Right ventricle myocardium inferior (tissue), 1 donor: ENCODE data around the gene GAB2. TPM values are rescaled to one million over a fixed set of nuclear protein-coding genes. Genes with fewer than 3 reads are reported as not detected.

Experiments used
- ATAC-seq: fragments of 200-7000 bp; cut with Tn5 transposase; one replicate; pipeline ENCODE4 v1.9.1; 2020; ENCODE audit warnings: mild to moderate bottlenecking, moderate library complexity
- DNase-seq: peaks from one replicate; pipeline ENCODE4 v3.0.0; 2021; ENCODE audit errors: missing footprints
- intact Hi-C: fragments of 100-400 bp; cut with DNase I; formaldehyde crosslinking; loops from one replicate; pipeline ENCODE4 v1.11.0; 2022
- total RNA-seq: library from RNA; stranded (reverse); fragmentation: NEBNext Ultra II Directional; extraction: Animal tissue kit (Norgen Biotek cat#: 25700); gene quantifications from one replicate; pipeline ENCODE4 v1.2.1, GENCODE V29; 2021
- donor health status: DM: no; HTN: yes; CAD: no; lungs with severe emphysema.

The GAB2 gene
- total RNA-seq, 1 donor from 2014 or later = 15.6 TPM

- ATAC-seq (no peak), DNase-seq (no peak)
- intact Hi-C loops = no loop called here
Observed at GRCh38 chr11:78210000-78210608, 207.5 kb downstream of the GAB2 start.

GRCh38 chr11:78209478-78209877 is 208.1 kb downstream of the GAB2 start:
- intact Hi-C loops = no loop called here
- DNase-seq (no peak), ATAC-seq (no peak)

- intact Hi-C loops = no loop called here
- no peak for ATAC-seq
- DNase-seq = no peak
Observed at GRCh38 chr11:78208257-78209165, 209.1 kb downstream of the GAB2 start.

- intact Hi-C loops = no loop called here
- DNase-seq (no peak), ATAC-seq (no peak)
Observed at GRCh38 chr11:78207532-78208256, 209.9 kb downstream of the GAB2 start.

- ATAC-seq = no peak
- DNase-seq = no peak
- intact Hi-C loops = no loop called here
Observed at GRCh38 chr11:78205691-78206090, 211.9 kb downstream of the GAB2 start.

- no peak for DNase-seq
- intact Hi-C loops = no loop called here
- no peak for ATAC-seq
Observed at GRCh38 chr11:78205256-78205655, 212.4 kb downstream of the GAB2 start.

- DNase-seq (no peak), ATAC-seq (no peak)
- intact Hi-C loops = no loop called here
Observed at GRCh38 chr11:78203184-78203583, 214.4 kb downstream of the GAB2 start.

- ATAC-seq = no peak
- intact Hi-C loops = no loop called here
Observed at GRCh38 chr11:78202733-78203167, 214.9 kb downstream of the GAB2 start.

GRCh38 chr11:78201096-78201818 is 216.4 kb downstream of the GAB2 start:
- no peak for ATAC-seq
- intact Hi-C loops = no loop called here
- DNase-seq = no peak

More at GRCh38 chr11:78202733-78203167, 214.9 kb downstream of the GAB2 start:
- DNase-seq = no peak

- DNase-seq = no peak
- intact Hi-C loops = no loop called here
- no peak for ATAC-seq
Observed at GRCh38 chr11:78200553-78200952, 217.1 kb downstream of the GAB2 start.

GRCh38 chr11:78200061-78200460 is 217.6 kb downstream of the GAB2 start:
- ATAC-seq (no peak), DNase-seq (peak; percentile 40)
- intact Hi-C loops = no loop called here

- DNase-seq (no peak), ATAC-seq (no peak)
- intact Hi-C loops = no loop called here
Observed at GRCh38 chr11:78199653-78200015, 218.0 kb downstream of the GAB2 start.

GRCh38 chr11:78199015-78199652 is 218.5 kb downstream of the GAB2 start:
- no peak for DNase-seq
- no peak for ATAC-seq
- intact Hi-C loops = no loop called here

- DNase-seq (no peak), ATAC-seq (no peak)
- intact Hi-C loops = no loop called here
Observed at GRCh38 chr11:78197816-78198215, 219.8 kb downstream of the GAB2 start.

GRCh38 chr11:78196661-78197091 is 220.9 kb downstream of the GAB2 start:
- intact Hi-C loops = no loop called here
- peak; percentile 34 for DNase-seq
- ATAC-seq = no peak

- ATAC-seq = no peak
- no peak for DNase-seq
- intact Hi-C loops = no loop called here
Observed at GRCh38 chr11:78195917-78196560, 221.6 kb downstream of the GAB2 start.

- intact Hi-C loops = no loop called here
- DNase-seq (no peak), ATAC-seq (no peak)
Observed at GRCh38 chr11:78194490-78194889, 223.1 kb downstream of the GAB2 start.

GRCh38 chr11:78193806-78194205 is 223.8 kb downstream of the GAB2 start:
- ATAC-seq (no peak), DNase-seq (no peak)
- intact Hi-C loops = no loop called here
